ENCODE measurements around the gene MIXL1.
"Not testable (repeated sequence)": the region's sequence is repeated elsewhere in the genome, so short reads cannot be mapped to it uniquely, and the experiment has no call there.

Gene MIXL1

DNA sequence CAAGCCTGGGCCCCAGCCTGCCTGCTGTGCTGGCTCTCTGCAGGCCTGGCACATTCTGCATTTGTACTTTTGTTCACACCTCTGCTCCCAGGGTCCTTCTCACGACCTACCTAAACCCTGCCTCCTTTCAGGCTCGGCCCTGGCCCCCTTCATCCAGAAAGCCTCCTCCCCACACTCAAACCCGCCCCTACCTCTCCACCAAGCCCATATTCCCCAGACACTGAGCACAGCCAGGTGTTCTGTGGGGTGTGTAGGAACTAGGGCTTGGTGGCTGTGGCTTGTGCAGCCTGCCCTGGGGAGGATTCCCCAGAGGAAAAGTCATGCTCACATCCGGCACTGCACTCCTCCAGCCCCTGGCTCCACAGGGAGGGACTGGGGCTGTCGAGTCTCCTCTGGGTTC lies 8.2 kb upstream of the MIXL1 start:
- DNase-seq (ENCODE audit: low spot score) = no peak

DNA sequence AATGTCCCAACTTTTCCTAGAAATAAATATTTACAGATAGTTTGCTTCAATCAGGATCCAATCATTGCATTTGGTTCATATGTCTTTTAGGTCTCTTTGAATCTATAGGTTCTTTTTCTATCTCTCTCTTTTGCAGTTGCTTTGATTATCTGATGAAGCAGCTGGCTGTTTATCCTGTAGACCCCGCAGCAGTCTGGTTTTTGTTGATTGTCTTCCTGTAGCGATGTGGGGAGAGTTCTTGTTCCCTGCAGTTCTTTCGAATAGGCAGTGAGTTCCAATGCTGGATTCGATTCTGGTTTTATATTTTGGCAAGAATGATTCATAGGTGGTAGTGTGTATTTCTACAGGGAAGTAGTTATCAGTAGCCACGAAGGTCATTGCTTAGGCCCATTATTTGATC lies 7.4 kb upstream of the MIXL1 start:
- DNase-seq (ENCODE audit: low spot score) = no peak

DNA sequence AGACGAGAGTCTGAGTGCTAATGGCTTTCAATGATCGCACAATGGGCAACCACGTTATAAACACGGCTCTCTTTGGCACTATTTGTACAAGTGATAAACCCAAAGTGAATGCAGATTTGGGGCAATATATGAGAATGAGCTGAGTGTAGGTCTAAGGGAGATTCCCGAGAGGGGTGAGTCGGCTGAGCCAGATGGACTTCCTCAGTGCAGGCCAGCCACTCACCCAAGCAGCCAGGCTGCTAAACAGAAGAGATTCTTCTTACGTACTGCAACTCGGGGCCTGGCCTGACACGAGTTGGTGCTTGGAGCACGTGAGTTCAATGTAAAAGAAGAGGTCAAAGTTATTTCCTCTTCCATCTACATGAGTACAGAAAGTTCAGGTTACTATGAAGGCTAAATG lies 6.2 kb upstream of the MIXL1 start:
- DNase-seq (ENCODE audit: low spot score) = no peak

DNA sequence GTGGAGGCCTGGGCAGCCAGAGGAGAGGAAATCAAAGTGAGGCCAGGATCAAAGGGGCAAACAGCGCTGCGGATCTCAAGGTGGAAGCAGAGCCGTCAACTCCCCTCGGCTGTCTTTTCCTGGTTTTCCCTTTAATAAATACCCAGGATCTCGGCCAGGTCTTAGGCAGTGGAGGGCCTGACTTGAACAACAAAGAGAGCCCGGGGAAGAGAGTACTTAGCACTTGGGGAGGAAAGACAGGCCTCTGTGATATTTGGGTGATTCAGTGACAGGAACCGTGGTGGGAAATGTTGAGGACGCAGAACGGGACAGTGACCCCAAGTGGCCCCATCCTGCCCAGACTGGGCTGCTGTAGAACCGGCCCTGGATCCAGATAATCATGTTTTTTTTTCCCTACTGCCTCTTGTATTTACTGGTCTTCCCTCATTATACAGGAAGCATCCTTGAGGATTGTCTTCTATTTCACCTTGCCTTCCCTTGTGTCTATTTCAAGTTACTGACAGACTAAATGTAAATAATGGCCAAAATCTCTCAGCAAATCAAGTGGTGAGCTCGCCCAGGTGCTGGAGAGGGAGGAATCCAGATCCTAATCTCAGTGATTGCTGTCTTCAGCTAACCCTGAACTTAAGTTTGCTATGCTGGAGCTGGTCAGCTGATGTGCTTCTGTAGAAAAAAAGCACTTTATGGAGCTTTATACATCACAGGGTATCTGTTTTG lies 2.8 kb upstream of the MIXL1 start:
- DNase-seq (ENCODE audit: low spot score) = no peak

DNA sequence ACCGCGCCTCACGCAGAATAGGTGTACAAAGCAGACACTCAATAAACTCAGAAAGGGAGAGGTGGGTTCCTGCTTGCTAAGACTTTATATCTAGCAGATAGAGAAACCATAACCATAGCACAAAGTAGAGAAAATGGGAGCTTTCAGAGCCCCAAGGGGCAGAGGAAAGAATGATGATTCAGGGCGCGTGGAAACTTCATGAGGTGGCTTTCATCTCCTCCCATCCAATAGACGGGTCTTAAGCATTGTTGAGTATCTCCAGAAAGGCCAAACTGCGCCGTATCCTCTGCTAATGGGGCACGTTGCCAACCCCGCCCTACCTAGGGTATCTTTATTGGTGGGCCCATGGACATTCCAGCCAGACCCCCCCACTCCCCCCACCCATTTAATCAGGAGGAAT lies 778 bp upstream of the MIXL1 start:
- DNase-seq (ENCODE audit: low spot score) = no peak

DNA sequence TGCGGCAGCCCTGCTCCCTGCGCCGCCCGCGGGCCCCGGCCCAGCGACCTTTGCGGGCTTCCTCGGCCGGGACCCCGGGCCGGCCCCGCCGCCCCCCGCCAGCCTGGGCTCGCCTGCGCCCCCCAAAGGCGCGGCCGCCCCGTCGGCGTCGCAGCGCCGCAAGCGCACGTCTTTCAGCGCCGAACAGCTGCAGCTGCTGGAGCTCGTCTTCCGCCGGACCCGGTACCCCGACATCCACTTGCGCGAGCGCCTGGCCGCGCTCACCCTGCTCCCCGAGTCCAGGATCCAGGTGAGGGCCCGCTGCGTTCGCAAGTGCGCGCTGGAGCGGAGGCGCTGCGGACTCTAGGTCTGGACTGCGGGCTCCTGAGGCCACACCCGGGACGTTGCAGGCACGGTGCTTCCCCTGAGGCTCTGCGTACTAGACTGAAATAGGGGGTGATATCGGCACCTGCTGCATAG lies 351 bp downstream of the MIXL1 start:
- no peak for DNase-seq (ENCODE audit: low spot score)

DNA sequence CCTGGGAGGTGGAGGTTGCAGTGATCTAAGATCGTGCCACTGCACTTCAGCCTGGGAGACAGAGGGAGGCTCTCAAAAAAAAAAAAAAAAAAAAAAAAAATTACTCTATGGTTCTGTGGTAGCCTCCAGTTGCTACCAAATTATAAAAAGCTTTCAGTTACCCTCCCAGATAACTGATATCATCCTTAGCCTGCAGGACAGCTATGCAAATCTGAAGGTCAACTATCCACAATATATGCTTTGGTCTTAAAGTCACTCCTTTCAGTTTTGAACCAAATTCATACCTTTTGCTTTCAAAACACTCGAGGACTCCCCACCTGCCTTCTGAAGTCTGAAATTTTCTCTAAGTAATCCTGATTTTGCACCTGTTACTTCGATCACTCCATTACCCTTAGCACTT lies 3.1 kb downstream of the MIXL1 start:
- no peak for DNase-seq (ENCODE audit: low spot score)

DNA sequence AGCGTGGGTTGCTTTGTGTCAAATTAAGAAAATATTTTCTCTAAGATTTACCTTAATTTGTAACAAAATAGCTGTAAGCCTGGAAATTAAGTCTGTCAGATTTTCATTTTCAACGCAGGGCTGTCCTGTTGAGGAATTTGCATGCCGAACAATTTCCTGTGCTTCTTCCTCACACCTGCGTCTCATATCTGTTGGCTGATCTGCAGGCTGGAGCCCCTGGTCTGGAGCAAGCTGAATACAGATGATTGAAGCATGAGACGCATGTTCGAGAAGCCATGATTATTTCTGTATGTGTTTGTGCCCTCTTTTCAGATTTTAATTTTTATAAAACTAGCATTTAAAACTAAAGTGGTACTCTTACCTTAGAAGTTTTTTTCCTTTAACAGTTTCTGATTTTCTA lies 9.8 kb downstream of the MIXL1 start:
- DNase-seq (ENCODE audit: low spot score) = no peak

DNA sequence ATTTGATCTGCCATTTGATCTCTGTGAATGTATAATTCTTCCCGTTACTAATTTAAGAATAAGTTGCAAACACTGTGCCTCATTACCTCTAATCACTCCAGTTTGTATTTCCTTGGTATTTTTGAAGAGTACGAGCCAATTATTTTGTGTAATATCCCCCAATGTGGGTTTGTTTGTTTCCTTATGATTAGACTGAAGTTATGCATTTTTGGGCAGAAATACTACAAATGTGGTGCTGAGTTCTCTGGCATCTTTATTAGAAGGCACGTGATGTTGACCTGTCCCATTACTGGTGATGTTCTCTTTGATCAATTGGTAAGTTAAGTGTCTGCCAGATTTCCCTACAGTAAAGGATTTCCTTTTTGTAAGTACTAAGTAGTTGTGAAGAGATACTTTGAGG lies 10.3 kb downstream of the MIXL1 start:
- no peak for DNase-seq (ENCODE audit: low spot score)

DNA sequence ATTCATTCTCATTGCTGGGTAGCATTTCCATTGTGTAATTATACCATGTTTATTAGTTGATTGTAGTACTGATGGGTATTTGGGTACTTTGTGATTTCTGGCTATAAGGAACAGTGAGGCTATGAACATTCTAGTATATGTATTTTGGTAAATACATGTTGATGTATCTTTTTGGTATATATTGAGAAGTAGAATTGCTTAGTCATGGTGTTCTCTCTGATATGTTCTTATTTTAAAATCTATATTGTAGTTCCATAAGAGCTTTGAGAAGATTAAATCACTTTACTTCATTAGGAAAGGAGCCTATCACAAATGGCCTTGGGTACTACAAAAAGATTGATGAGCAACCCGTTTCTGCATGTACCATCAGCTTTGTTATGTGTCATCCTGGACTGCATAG lies 13.4 kb downstream of the MIXL1 start:
- DNase-seq (ENCODE audit: low spot score) = no peak

DNA sequence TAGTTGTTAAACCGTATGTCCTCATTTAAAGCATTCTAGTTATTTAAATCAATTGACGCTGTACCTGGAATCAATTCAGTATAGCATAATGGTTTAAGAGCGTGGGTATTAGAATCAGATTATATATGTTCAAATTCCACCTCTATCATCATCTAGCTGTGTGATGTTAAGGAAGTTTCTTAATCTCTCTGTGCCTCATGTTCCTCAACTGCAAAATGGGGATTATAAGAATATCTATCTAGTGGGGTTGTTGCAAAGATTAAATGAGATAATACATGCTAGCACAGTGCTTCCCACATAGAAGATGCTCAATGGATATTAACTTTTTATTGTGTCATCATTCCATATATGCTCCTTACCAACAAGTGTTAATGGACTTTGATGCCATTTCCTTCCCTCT lies 16.0 kb downstream of the MIXL1 start:
- no peak for DNase-seq (ENCODE audit: low spot score)

DNA sequence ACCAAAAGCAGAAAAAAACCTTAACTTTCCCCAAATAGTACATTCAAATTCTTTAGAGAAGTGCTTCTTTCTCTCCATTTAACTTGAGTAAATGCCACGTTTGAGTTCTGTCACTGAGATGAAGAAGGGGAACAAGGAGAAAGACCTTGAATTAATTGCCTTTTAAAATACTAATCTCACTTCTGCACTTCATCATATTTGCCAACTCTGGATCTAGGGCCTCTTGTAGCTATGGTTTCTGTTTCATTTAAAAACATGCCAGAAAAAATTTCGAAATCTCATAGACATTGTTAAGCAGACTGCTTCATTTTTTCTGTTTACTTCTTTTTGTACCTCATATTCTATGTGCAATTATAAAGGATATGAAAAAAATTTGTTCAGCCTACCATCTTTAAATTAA lies 24.6 kb downstream of the MIXL1 start:
- no peak for DNase-seq (ENCODE audit: low spot score)

DNA sequence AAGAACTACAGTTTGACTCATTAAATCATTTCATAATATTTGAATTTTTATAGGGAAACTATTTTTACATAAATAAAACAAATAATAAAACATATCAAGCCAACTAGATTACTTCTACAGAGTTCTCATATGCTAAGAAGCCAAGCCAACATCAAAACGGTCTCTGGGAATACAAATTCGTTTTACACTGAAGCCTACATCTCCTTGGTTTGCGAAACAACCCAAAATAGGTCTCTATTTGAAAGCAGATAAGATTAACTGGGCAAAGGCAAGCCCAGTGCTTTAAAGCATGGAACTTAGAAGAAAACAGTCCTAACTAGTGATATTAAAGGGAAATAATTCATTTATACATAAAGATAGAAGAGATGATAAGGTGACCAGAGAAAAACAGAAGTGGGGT lies 25.3 kb downstream of the MIXL1 start:
- no peak for DNase-seq (ENCODE audit: low spot score)

DNA sequence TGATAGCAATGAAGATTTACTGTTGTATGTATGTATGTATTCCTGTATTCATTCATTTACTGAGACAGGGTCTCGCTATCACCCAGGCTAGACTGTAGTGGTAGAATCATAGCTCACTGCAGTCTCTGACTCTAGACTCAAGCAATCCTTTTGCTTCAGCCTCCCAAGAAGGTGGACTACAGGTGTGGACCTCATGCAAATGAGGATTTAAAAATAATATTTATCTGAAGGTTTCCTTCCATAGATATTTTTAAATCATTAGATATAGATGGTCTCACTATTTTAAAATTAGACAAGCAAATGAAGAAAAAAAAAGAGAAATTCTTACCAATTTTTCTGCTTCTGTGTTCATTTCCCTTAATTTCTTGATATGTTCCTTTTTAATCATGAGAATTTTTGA lies 27.0 kb downstream of the MIXL1 start:
- no peak for DNase-seq (ENCODE audit: low spot score)

DNA sequence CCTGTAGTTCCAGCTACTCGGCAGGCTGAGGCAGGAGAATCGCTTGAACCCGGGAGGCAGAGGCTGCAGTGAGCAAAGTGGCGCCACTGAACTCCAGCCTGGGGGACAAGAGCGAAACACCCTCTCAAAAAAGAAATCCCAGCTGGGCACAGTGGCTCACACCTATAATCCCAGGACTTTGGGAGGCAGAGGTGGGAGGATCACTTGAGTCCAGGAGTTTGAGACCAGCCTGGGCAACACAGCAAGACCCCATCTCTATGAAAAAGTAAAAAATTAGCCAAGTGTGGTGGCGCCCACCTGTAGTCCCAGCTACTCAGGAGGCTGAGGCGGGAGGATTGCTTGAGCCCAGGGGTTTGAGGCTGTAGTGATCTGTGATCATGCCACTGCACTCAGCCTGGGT lies 29.4 kb downstream of the MIXL1 start:
- DNase-seq (ENCODE audit: low spot score) = not testable (repeated sequence)

DNA sequence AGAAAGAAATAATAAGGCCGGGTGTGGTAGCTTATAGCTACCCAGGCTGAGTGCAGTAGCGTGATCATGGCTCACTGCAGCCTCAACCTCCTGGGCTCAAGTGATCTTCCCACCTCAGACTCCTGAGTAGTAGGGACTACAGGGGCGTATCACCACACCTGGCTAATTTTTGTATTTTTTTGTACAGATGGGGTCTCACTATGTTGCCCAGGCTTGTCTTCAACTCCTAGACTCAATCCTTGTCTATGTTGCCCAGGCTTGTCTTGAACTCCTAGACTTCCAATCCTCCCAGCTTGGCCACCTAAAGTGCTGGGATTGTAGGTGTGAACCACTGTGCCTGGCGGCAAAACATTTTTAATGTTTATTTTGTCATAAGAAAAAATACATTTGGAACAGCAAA lies 30.5 kb downstream of the MIXL1 start:
- no peak for DNase-seq (ENCODE audit: low spot score)

DNA sequence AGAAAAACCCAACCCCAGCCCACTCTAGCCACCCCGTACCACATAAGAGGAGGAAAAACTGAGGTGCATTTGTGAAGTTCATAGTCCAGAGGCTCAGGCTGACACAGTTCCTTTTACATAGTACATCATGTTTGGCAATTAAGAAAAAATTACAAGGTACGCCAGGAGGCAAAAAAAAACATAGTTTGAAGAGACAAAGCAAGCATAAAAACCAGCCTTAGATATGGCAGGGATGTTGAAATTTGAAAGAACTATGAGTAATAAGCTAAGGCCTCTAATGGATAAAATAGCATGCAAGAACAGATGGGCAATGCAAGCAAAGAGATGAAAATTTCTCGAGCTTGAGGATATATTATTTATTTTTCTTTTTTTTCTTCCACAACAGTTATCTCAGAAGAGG lies 31.9 kb downstream of the MIXL1 start:
- DNase-seq (ENCODE audit: low spot score) = no peak

DNA sequence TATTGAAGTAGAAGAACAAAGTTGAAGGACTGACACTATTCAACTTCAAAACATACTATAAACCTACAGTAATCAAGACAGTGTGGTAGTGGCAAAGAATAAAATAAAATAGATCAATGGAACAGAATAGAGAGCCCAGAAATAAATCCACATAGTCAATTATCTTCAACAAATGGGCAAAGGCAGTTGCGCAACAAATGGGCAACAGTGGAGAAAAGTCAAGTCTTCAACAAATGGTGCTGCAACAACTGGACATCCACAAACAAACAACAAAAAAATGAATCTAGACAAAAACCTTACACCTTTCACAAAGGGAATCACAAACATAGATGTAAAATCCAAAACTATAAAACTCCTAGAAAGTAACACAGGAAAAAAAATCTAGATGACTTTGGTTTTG lies 38.4 kb downstream of the MIXL1 start:
- no peak for DNase-seq (ENCODE audit: low spot score)

DNA sequence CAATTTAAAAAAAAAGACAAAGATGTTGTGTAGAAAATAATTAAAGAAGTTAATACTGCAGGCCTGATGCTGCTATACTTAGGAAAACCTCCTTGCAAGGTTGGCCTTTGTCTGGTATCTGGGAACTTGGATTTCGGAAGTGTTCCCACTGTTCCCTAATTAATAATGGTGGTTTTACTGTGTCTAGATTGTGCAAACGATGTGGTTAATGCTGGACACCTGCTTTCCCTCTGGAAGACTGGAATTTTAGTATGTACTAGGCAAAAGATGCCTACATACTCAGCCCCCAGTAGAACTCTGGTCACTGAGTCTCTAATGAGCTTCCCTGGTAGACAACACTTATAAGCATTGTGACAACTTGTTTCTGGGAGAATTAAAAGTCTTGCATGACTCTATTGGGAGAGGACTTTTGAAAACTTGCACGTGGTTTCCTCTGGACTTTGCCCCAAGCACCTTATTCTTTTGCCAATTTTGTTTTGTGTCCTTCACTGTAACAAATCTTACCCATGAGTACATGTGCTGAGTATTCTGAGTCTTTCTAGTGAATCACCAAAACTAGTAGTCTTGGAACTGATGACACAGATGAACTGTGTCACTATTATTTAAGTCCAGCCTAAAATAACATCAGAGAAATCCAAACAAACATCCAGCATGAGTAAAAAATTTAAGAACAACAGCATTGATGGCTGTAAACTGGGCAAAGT lies 45.1 kb downstream of the MIXL1 start:
- no peak for DNase-seq (ENCODE audit: low spot score)

DNA sequence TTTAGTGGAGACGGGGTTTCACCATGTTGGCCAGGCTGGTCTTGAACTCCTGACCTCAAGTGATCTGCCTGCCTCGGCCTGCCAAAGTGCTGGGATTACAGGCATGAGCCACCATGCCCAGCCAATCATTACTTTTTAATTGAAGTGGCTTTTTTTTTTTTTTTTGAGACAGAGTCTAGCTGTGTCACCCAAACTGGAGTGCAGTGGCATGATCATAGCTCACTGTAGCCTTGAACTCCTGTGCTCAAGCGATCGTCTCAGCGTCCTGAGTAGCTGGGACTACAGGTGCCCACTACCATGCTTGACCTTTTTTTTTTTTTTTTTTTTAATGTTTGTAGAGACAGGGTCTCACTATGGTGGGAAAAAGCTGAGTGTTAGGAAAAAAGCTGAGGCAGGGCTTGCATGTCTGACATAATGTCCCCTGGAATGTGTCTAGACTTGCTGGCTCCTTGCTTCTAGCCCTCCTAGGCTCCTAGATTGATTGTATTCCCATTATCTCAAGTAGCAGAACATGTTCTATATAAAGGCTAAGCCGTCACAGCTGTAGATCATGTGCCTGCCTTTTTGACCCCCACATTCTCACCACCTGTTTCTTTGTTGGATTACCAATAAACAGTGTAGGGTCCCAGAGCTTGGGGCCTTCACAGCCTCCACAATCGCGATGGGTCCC lies 48.9 kb downstream of the MIXL1 start:
- DNase-seq (ENCODE audit: low spot score) = not testable (repeated sequence)

DNA sequence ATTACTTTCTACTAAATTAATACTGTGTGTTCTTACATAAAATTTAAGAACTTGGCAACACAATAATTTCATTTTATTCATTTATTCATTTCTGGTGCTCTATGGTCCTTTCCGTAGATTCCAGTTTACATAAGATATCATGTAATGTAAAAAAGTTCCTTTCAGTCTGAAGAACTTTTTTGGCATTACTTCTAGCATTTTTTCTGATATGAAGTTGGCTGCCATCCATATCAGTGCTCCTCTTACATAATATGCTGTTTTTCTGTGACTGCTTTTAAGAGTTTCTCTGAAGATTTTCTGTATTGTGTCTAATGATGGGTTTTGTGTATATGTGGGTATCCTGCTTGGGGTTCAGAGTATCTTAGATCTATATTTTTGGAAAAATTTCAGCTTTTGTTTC lies 50.7 kb downstream of the MIXL1 start:
- DNase-seq (ENCODE audit: low spot score) = no peak

DNA sequence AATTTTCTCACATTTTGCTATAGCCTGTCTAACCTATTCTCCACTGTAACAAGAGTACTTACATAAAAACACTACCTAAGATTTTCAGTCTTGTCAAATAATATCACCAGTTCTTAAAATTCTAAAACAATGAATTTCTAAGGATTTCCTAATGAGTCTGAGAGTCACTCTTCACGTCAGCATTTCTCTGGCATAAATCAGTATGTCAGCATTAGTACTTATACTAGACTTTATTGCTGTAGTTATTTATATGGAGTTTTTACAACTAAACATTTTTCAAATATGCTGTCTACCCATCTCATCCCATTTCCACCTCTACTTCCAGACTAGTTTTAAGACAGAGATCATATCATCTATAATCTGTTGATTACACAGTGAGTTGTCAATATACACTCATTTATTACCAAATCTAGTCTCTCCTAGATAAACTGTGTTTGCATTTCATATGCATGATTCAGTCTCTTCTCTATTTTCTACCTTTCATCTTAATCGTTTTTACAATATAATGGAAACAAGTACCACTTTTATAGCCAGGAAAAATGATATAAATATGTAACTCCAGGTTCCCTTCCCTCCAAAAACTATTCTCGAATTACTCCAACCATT lies 52.7 kb downstream of the MIXL1 start:
- no peak for DNase-seq (ENCODE audit: low spot score)

Data from putamen (tissue), 1 donor.